ENCODE measurements around the gene BRIP1. TPM values are rescaled to one million over a fixed set of nuclear protein-coding genes. Genes with fewer than 3 reads are reported as not detected.

Gene BRIP1
- total RNA-seq, 1 donor from 2014 or later, result 18.9 TPM

GRCh38 chr17:61645920-61646319, 217.4 kb downstream of the BRIP1 start:
- Mint-ChIP-seq H3K9me3 (peaks cover 7% of the 10 kb centered on the region), H3K36me3 (no peaks in the 10 kb centered on the region), H3K4me3 (no peak overlapping the region), H3K27me3 (peaks cover 4% of the 10 kb centered on the region), H3K27ac (no peak overlapping the region), H3K4me1 (ENCODE audit: unreplicated experiment) (no peaks in the 10 kb centered on the region)
- no peak for DNase-seq (ENCODE audit: extremely low spot score, unreplicated experiment)
- no peak for TF ChIP-seq CTCF (conservative IDR thresholded peaks at IDR 0.05)

GRCh38 chr17:61644800-61645774, 218.2 kb downstream of the BRIP1 start:
- TF ChIP-seq CTCF (conservative IDR thresholded peaks at IDR 0.05), result no peak
- H3K4me3 Mint-ChIP-seq, result no peak overlapping the region
- DNase-seq (ENCODE audit: extremely low spot score, unreplicated experiment), result no peak
- peaks cover 4% of the 10 kb centered on the region for H3K9me3 Mint-ChIP-seq
- peaks cover 4% of the 10 kb centered on the region for H3K27me3 Mint-ChIP-seq
- no peaks in the 10 kb centered on the region for H3K4me1 Mint-ChIP-seq (ENCODE audit: unreplicated experiment)
- no peaks in the 10 kb centered on the region for H3K36me3 Mint-ChIP-seq
- H3K27ac Mint-ChIP-seq, result no peak overlapping the region

- H3K36me3 Mint-ChIP-seq, result no peaks in the 10 kb centered on the region
- H3K9me3 Mint-ChIP-seq, result peaks cover 4% of the 10 kb centered on the region
- no peaks in the 10 kb centered on the region for H3K4me1 Mint-ChIP-seq (ENCODE audit: unreplicated experiment)
- peaks cover 8% of the 10 kb centered on the region for H3K27me3 Mint-ChIP-seq
- no peak overlapping the region for H3K4me3 Mint-ChIP-seq
- no peak for TF ChIP-seq CTCF (conservative IDR thresholded peaks at IDR 0.05)
- no peak for DNase-seq (ENCODE audit: extremely low spot score, unreplicated experiment)
- no peak overlapping the region for H3K27ac Mint-ChIP-seq
Observed at GRCh38 chr17:61642768-61643167, 220.6 kb downstream of the BRIP1 start.

- Mint-ChIP-seq H3K4me1 (ENCODE audit: unreplicated experiment) (no peaks in the 10 kb centered on the region), H3K36me3 (no peaks in the 10 kb centered on the region), H3K4me3 (no peak overlapping the region), H3K9me3 (peaks cover 4% of the 10 kb centered on the region), H3K27me3 (peaks cover 10% of the 10 kb centered on the region), H3K27ac (no peak overlapping the region)
- no peak for DNase-seq (ENCODE audit: extremely low spot score, unreplicated experiment)
- TF ChIP-seq CTCF (conservative IDR thresholded peaks at IDR 0.05), result no peak
Observed at GRCh38 chr17:61641715-61642114, 221.6 kb downstream of the BRIP1 start.

GRCh38 chr17:61641084-61641483, 222.2 kb downstream of the BRIP1 start:
- TF ChIP-seq CTCF (conservative IDR thresholded peaks at IDR 0.05), result no peak
- H3K9me3 Mint-ChIP-seq, result peaks cover 4% of the 10 kb centered on the region

More at GRCh38 chr17:61641084-61641483, 222.2 kb downstream of the BRIP1 start:
- H3K27ac Mint-ChIP-seq, result no peak overlapping the region
- peaks cover 11% of the 10 kb centered on the region for H3K27me3 Mint-ChIP-seq
- no peaks in the 10 kb centered on the region for H3K36me3 Mint-ChIP-seq
- H3K4me1 Mint-ChIP-seq (ENCODE audit: unreplicated experiment), result no peaks in the 10 kb centered on the region
- DNase-seq (ENCODE audit: extremely low spot score, unreplicated experiment), result no peak
- H3K4me3 Mint-ChIP-seq, result no peak overlapping the region
